ENCODE results near the gene FOXN3. TPM values are rescaled to one million over a fixed set of nuclear protein-coding genes. Genes with fewer than 3 reads are reported as not detected.

The FOXN3 gene
- total RNA-seq, 1 donor from 2014 or later: 108 TPM

GRCh38 chr14:89142366-89142765 is 274.7 kb downstream of the FOXN3 start:
- no peak for DNase-seq (ENCODE audit: low spot score)
- no peaks in the 10 kb centered on the region for H3K36me3 Mint-ChIP-seq (ENCODE audit: low read depth, unreplicated experiment)
- no peak overlapping the region for H3K4me3 Mint-ChIP-seq (ENCODE audit: unreplicated experiment)
- no peak overlapping the region for H3K27ac Mint-ChIP-seq (ENCODE audit: unreplicated experiment)
- no peaks in the 10 kb centered on the region for H3K9me3 Mint-ChIP-seq (ENCODE audit: unreplicated experiment)
- no peaks in the 10 kb centered on the region for H3K4me1 Mint-ChIP-seq (ENCODE audit: unreplicated experiment)
- no peak for TF ChIP-seq CTCF (IDR thresholded peaks at IDR 0.05; ENCODE audit: unreplicated experiment)
- peaks cover 7% of the 10 kb centered on the region for H3K27me3 Mint-ChIP-seq (ENCODE audit: unreplicated experiment)

DNA sequence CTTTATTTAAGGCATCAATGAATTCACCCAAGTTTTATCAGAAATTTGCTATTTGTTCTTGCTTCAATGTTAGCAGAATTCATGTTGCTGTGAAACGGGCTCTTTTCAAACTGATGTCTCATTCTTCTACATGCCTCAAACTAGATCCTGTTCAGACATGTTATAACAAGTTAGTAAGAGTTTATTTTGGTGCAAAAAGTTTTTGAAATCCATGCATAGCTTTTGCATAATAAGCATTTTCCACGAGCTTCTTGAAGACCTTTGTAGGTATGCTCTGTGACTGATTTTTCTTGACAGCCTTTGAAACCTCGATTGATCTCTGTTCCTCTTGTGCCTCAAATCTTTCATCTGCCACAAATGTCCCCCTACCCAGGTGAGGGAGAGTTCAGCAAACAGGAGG is 275.2 kb downstream of the FOXN3 start:
- no peak overlapping the region for H3K27ac Mint-ChIP-seq (ENCODE audit: unreplicated experiment)
- H3K4me3 Mint-ChIP-seq (ENCODE audit: unreplicated experiment): no peak overlapping the region
- no peaks in the 10 kb centered on the region for H3K4me1 Mint-ChIP-seq (ENCODE audit: unreplicated experiment)
- TF ChIP-seq CTCF (IDR thresholded peaks at IDR 0.05; ENCODE audit: unreplicated experiment): no peak
- H3K27me3 Mint-ChIP-seq (ENCODE audit: unreplicated experiment): peaks cover 6% of the 10 kb centered on the region
- no peaks in the 10 kb centered on the region for H3K9me3 Mint-ChIP-seq (ENCODE audit: unreplicated experiment)
- no peak for DNase-seq (ENCODE audit: low spot score)
- H3K36me3 Mint-ChIP-seq (ENCODE audit: low read depth, unreplicated experiment): no peaks in the 10 kb centered on the region

DNA sequence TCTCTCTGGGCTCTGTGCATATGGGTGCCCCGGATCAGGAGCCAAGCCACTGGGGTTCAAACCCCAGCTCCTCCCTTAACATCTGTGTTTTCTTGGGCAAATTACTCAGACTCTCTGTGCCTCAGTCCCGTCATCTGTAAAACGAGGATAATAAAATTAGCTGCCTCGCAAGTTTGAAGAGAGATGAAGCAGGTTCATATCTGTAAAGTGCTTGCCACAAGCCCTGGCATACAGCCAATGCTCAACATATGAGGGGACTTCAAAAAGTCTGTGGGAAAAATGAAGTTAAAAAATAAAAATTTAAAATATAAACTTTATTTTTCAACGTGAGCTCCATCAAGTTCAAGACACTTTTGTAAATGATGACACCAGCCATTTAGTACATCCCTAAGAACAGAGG is 276.7 kb downstream of the FOXN3 start:
- H3K9me3 Mint-ChIP-seq (ENCODE audit: unreplicated experiment): no peaks in the 10 kb centered on the region
- H3K27me3 Mint-ChIP-seq (ENCODE audit: unreplicated experiment): peaks cover 2% of the 10 kb centered on the region

GRCh38 chr14:89139404-89140247 is 277.4 kb downstream of the FOXN3 start:
- peaks cover 2% of the 10 kb centered on the region for H3K27me3 Mint-ChIP-seq (ENCODE audit: unreplicated experiment)
- no peak for DNase-seq (ENCODE audit: low spot score)
- H3K36me3 Mint-ChIP-seq (ENCODE audit: low read depth, unreplicated experiment): no peaks in the 10 kb centered on the region
- no peaks in the 10 kb centered on the region for H3K9me3 Mint-ChIP-seq (ENCODE audit: unreplicated experiment)
- H3K4me1 Mint-ChIP-seq (ENCODE audit: unreplicated experiment): no peaks in the 10 kb centered on the region
- H3K27ac Mint-ChIP-seq (ENCODE audit: unreplicated experiment): no peak overlapping the region
- no peak for TF ChIP-seq CTCF (IDR thresholded peaks at IDR 0.05; ENCODE audit: unreplicated experiment)
- H3K4me3 Mint-ChIP-seq (ENCODE audit: unreplicated experiment): no peak overlapping the region

More for the DNA sequence above, 276.7 kb downstream of the FOXN3 start:
- no peak for DNase-seq (ENCODE audit: low spot score)
- Mint-ChIP-seq H3K27ac (ENCODE audit: unreplicated experiment) (no peak overlapping the region), H3K4me3 (ENCODE audit: unreplicated experiment) (no peak overlapping the region), H3K4me1 (ENCODE audit: unreplicated experiment) (no peaks in the 10 kb centered on the region), H3K36me3 (ENCODE audit: low read depth, unreplicated experiment) (no peaks in the 10 kb centered on the region)
- TF ChIP-seq CTCF (IDR thresholded peaks at IDR 0.05; ENCODE audit: unreplicated experiment): no peak

DNA sequence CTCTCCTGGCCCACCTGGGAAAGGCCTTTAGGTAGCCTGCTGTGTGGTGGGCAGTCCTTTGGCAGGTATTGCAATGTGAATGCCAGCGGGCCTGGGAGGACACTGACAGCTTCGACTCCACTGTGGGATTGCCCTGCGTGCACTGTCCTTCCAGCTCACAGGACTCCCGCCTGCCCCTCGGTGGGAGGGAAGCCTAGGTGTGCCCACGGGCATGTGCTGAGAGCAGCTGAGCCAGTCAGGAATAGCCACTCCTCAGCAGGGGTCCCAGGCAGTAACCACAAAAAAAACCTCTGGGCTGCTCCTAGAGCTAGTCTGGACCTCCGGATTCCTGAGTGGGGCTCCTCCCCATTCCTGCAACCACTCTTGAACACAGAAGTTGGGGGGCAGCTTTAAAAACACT is 278.2 kb downstream of the FOXN3 start:
- Mint-ChIP-seq H3K27me3 (ENCODE audit: unreplicated experiment) (peaks cover 2% of the 10 kb centered on the region), H3K4me3 (ENCODE audit: unreplicated experiment) (no peak overlapping the region)

More for the DNA sequence above, 278.2 kb downstream of the FOXN3 start:
- H3K4me1 Mint-ChIP-seq (ENCODE audit: unreplicated experiment): no peaks in the 10 kb centered on the region
- H3K9me3 Mint-ChIP-seq (ENCODE audit: unreplicated experiment): no peaks in the 10 kb centered on the region
- no peaks in the 10 kb centered on the region for H3K36me3 Mint-ChIP-seq (ENCODE audit: low read depth, unreplicated experiment)
- no peak for TF ChIP-seq CTCF (IDR thresholded peaks at IDR 0.05; ENCODE audit: unreplicated experiment)
- no peak for DNase-seq (ENCODE audit: low spot score)
- no peak overlapping the region for H3K27ac Mint-ChIP-seq (ENCODE audit: unreplicated experiment)

Measured in endothelial cell (in vitro differentiated cells).